Lower lobe of right lung (tissue), 2 donors: ENCODE data around the gene KCP. TPM values are rescaled to one million over a fixed set of nuclear protein-coding genes. Genes with fewer than 3 reads are reported as not detected.

ENCODE experiments used
- ATAC-seq, 2 donors: fragments of 200-7000 bp; cut with Tn5 transposase; one replicate each; pipeline ENCODE4 v1.9.1; 2020 to 2022; ENCODE audit warnings: mild to moderate bottlenecking in 2 of 2, moderate library complexity in 2 of 2
- DNase-seq: peaks from one replicate; pipeline ENCODE4 v3.0.0-alpha.2; 2020
- H3K27ac ChIP-seq: fragments of 200-600 bp; one replicate; pipeline ENCODE4 v1.8.0; 2022
- H3K27me3 ChIP-seq: fragments of 200-600 bp; one replicate; pipeline ENCODE4 v1.8.0; 2022; ENCODE audit warnings: low read depth
- H3K36me3 ChIP-seq: fragments of 200-600 bp; one replicate; pipeline ENCODE4 v1.8.0; 2022; ENCODE audit warnings: mild to moderate bottlenecking
- H3K4me1 ChIP-seq: fragments of 200-600 bp; one replicate; pipeline ENCODE4 v1.8.0; 2022
- H3K4me3 ChIP-seq: fragments of 200-600 bp; one replicate; pipeline ENCODE4 v1.8.0; 2022; ENCODE audit warnings: mild to moderate bottlenecking
- H3K9me3 ChIP-seq: fragments of 200-600 bp; one replicate; pipeline ENCODE4 v1.8.0; 2022
- CTCF ChIP-seq: fragments of 200-600 bp; IDR thresholded peaks from one replicate; pipeline ENCODE4 v1.8.0; 2022; ENCODE audit warnings: antibody characterized with exemption, mild to moderate bottlenecking
- intact Hi-C: fragments of 100-400 bp; cut with DNase I; formaldehyde crosslinking; loops from one replicate; pipeline ENCODE4 v1.11.0; 2022
- total RNA-seq: library from RNA; stranded (reverse); fragmentation: NEBNext Ultra II Directional; extraction: Animal tissue kit (Norgen Biotek cat#: 25700); gene quantifications from one replicate; pipeline ENCODE4 v1.2.1, GENCODE V29; 2021
- donor health status: DM: no; HTN: yes; CAD: no; lungs with severe emphysema.

KCP gene
- total RNA-seq, 1 donor from 2014 or later = 1.3 TPM

- ATAC-seq (no peak), DNase-seq (peak; percentile 43)
- H3K4me3 ChIP-seq = no peak overlapping the region
- H3K27ac ChIP-seq = no peak overlapping the region
- TF ChIP-seq CTCF = no peak
- intact Hi-C loops = no loop called here
- no peaks in the 10 kb centered on the region for H3K27me3 ChIP-seq
- H3K9me3 ChIP-seq = no peaks in the 10 kb centered on the region
- no peaks in the 10 kb centered on the region for H3K36me3 ChIP-seq
- no peaks in the 10 kb centered on the region for H3K4me1 ChIP-seq
Measured at GRCh38 chr7:128876978-128877755, 33.3 kb downstream of the KCP start.

GRCh38 chr7:128876586-128876977 lies 33.9 kb downstream of the KCP start:
- TF ChIP-seq CTCF = no peak
- ATAC-seq (no peak), DNase-seq (peak; percentile 33)
- Histone ChIP-seq H3K4me3 (no peak overlapping the region), H3K36me3 (no peaks in the 10 kb centered on the region), H3K27ac (no peak overlapping the region), H3K4me1 (no peaks in the 10 kb centered on the region), H3K9me3 (no peaks in the 10 kb centered on the region), H3K27me3 (no peaks in the 10 kb centered on the region)
- intact Hi-C loops = no loop called here

GRCh38 chr7:128876127-128876526 lies 34.4 kb downstream of the KCP start:
- Histone ChIP-seq H3K9me3 (no peaks in the 10 kb centered on the region), H3K27me3 (no peaks in the 10 kb centered on the region), H3K4me1 (no peaks in the 10 kb centered on the region), H3K36me3 (no peaks in the 10 kb centered on the region), H3K27ac (no peak overlapping the region), H3K4me3 (no peak overlapping the region)
- no peak for TF ChIP-seq CTCF
- ATAC-seq (no peak), DNase-seq (no peak)
- intact Hi-C loops = no loop called here

- no peak overlapping the region for H3K4me3 ChIP-seq
- intact Hi-C loops = no loop called here
- H3K27ac ChIP-seq = no peak overlapping the region
- H3K4me1 ChIP-seq = no peaks in the 10 kb centered on the region
- DNase-seq (peak; percentile 36), ATAC-seq (no peak)
- no peaks in the 10 kb centered on the region for H3K36me3 ChIP-seq
- peaks cover 2% of the 10 kb centered on the region for H3K27me3 ChIP-seq
- no peak for TF ChIP-seq CTCF
- no peaks in the 10 kb centered on the region for H3K9me3 ChIP-seq
Measured at GRCh38 chr7:128875523-128875948, 35.0 kb downstream of the KCP start.

- no peaks in the 10 kb centered on the region for H3K36me3 ChIP-seq
- no peak overlapping the region for H3K27ac ChIP-seq
- no peak for TF ChIP-seq CTCF
- no peaks in the 10 kb centered on the region for H3K9me3 ChIP-seq
- DNase-seq = peak; percentile 44
- no peak overlapping the region for H3K4me3 ChIP-seq
- peaks cover 11% of the 10 kb centered on the region for H3K27me3 ChIP-seq
- no peak for ATAC-seq
- intact Hi-C loops = no loop called here
- peaks cover 9% of the 10 kb centered on the region for H3K4me1 ChIP-seq
Measured at GRCh38 chr7:128874140-128875031, 36.1 kb downstream of the KCP start.
